MCF 10A (cell line): ENCODE measurements around the gene HAUS8. TPM values are rescaled to one million over a fixed set of nuclear protein-coding genes. Genes with fewer than 3 reads are reported as not detected.

Experiments used
- BruUV-seq: library from RNA; stranded (reverse); fragments of 400-500 nt; replicated peaks from 2 replicates; lab custom pipeline; 2021; lab: Mats Ljungman, UMichigan
- CTCF ChIA-PET: fragments of 300-600 bp; sonication (Branson Sonifier 250); formaldehyde crosslinking; extraction: SDS; loops from one replicate; lab custom pipeline; 2021; ENCODE audit warnings: antibody characterized with exemption, inconsistent platforms; lab: Yijun Ruan, JAX
- POLR2A ChIA-PET: fragments of 300-600, 350-650 bp; sonication (Branson Sonifier 250); formaldehyde crosslinking; extraction: SDS; loops from one replicate; lab custom pipeline; 2020; ENCODE audit warnings: antibody characterized with exemption, inconsistent platforms; lab: Yijun Ruan, JAX
- DNase-seq: peaks from one replicate; pipeline ENCODE4 v3.0.0-alpha.2; 2018; ENCODE audit not compliant: unreplicated experiment
- H3K27ac Mint-ChIP-seq: one replicate; pipeline ENCODE4 v1.8.0; 2022; ENCODE audit warnings: mild to moderate bottlenecking, low read depth, mixed read lengths; ENCODE audit not compliant: unreplicated experiment
- H3K27me3 Mint-ChIP-seq: one replicate; pipeline ENCODE4 v1.8.0; 2022; ENCODE audit warnings: mixed read lengths; ENCODE audit not compliant: insufficient read depth, unreplicated experiment
- H3K36me3 Mint-ChIP-seq: one replicate; pipeline ENCODE4 v1.8.0; 2022; ENCODE audit warnings: mild to moderate bottlenecking, moderate library complexity, mixed read lengths; ENCODE audit not compliant: insufficient read depth, unreplicated experiment
- H3K4me1 Mint-ChIP-seq: one replicate; pipeline ENCODE4 v1.8.0; 2022; ENCODE audit warnings: mixed read lengths; ENCODE audit not compliant: insufficient read depth, unreplicated experiment
- H3K4me3 Mint-ChIP-seq: one replicate; pipeline ENCODE4 v1.8.0; 2022; ENCODE audit warnings: mild to moderate bottlenecking, moderate library complexity, mixed read lengths; ENCODE audit not compliant: unreplicated experiment
- H3K9me3 Mint-ChIP-seq: one replicate; pipeline ENCODE4 v1.8.0; 2022; ENCODE audit warnings: mixed read lengths; ENCODE audit not compliant: unreplicated experiment
- CTCF ChIP-seq: fragments of 200-600 bp; IDR thresholded peaks from one replicate; pipeline ENCODE4 v1.8.0; 2022; ENCODE audit warnings: antibody characterized with exemption, mild to moderate bottlenecking; ENCODE audit not compliant: unreplicated experiment
- intact Hi-C: fragments of 100-400 bp; cut with micrococcal nuclease; formaldehyde crosslinking; loops from 2 replicates; pipeline ENCODE4 v1.14.1; 2022
- total RNA-seq: library from RNA; stranded (reverse); gene quantifications from 2 replicates; pipeline ENCODE4 v1.2.3, GENCODE V29; 2022

The HAUS8 gene
- total RNA-seq, 1 experiment from 2014 or later = 8.4 TPM

DNA sequence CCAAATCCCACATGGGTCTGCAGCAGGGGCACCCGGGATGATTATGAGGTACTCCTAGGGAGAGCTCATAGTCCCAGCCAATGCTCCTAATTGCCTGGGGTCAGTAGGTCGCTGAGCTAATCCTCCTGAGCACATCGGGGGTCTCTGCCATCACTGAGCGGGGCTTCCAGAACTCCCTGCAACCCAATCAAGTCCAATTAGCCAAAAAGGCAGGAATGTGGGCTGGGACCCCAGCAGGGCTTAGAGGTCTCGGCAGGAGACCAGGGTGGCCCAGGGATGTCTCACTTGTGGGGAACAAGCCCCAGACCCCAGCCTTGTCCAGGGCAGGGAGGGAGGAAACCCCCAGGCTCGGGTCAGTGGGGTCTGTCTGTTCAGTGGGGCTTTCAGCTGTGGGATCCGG, 31.5 kb downstream of the HAUS8 start:
- no peak for TF ChIP-seq CTCF
- Mint-ChIP-seq H3K4me1 (no peaks in the 10 kb centered on the region), H3K27me3 (peaks cover 2% of the 10 kb centered on the region), H3K27ac (no peak overlapping the region), H3K36me3 (peaks cover 4% of the 10 kb centered on the region), H3K4me3 (no peak overlapping the region), H3K9me3 (no peaks in the 10 kb centered on the region)
- no peak for DNase-seq
- intact Hi-C loops = no loop called here
- CTCF ChIA-PET = interaction anchor here (0.5 to 2.0 kb wide), 3 partner anchors 8 to 661 kb away, joined by 3 to 7 read pairs (median 5); no protein-coding TSS in a partner anchor
- POLR2A ChIA-PET = no interaction called here
- no TSS peak for BruUV-seq

DNA sequence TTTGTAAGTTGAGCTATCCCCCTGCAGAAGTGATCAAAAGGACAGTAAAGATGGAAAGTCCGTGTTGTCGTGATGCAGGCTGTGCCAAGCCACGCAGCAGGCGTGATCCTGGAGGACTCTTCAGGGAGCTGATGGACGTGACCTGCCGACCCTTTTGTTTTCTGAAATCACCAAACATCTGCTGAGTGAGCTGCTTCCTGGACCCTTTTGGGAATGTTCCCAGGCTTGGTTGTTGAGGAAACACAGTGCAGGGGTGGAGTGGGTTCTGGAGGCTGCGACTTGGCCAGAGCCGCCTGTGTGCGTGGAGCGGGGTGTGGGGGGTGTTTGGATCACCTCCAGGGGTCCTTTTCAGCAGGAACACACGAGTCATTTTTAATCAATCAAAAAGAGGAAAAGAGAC, 33.3 kb downstream of the HAUS8 start:
- ChIA-PET CTCF (interaction anchor here (0.9 kb wide), 1 partner anchor 24 kb away, joined by 4 read pairs; no protein-coding TSS in a partner anchor), POLR2A (interaction anchor here (0.7 to 0.9 kb wide), 2 partner anchors 17 to 106 kb away, joined by 3 read pairs; no protein-coding TSS in a partner anchor)
- no peak overlapping the region for H3K4me3 Mint-ChIP-seq
- intact Hi-C loops = no loop called here
- no peak for DNase-seq
- BruUV-seq = no TSS peak
- no peak for TF ChIP-seq CTCF
- peaks cover 12% of the 10 kb centered on the region for H3K27me3 Mint-ChIP-seq
- H3K9me3 Mint-ChIP-seq = no peaks in the 10 kb centered on the region
- H3K27ac Mint-ChIP-seq = no peak overlapping the region
- no peaks in the 10 kb centered on the region for H3K4me1 Mint-ChIP-seq
- H3K36me3 Mint-ChIP-seq = peaks cover 3% of the 10 kb centered on the region

DNA sequence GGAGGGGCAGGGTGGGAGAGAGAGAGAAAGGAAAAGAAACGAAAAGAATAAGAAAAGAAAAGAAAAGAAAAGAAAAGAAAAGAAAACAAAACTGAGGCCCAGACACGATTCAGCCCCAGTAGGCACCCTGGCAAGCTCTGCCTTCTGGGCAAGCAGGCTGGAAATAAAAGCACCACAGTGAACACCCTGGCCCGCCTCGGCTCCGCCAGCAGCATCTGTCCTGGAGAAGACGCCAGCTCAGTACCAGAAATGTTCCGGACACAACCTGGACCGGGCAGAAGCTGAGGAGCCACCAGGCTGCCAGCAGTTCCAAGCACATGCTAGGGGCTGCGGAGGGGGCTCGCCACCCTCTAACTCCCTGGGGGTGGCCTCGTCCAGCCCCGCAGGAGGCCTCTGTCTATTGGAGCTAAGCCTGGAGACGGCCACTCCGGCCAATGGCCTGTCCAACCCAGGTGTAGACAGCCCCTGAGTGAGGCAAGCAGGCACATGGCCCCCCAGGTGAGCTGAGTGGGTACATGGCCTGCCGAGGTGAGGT, 37.2 kb downstream of the HAUS8 start:
- no peaks in the 10 kb centered on the region for H3K36me3 Mint-ChIP-seq

GRCh38 chr19:17037184-17037583, 38.1 kb downstream of the HAUS8 start:
- intact Hi-C loops = no loop called here
- peaks cover 12% of the 10 kb centered on the region for H3K27me3 Mint-ChIP-seq
- no peak overlapping the region for H3K4me3 Mint-ChIP-seq
- POLR2A ChIA-PET = interaction anchor here (0.6 kb wide), 1 partner anchor 390 kb away, joined by 3 read pairs; no protein-coding TSS in a partner anchor
- no peak for DNase-seq
- H3K4me1 Mint-ChIP-seq = no peaks in the 10 kb centered on the region
- CTCF ChIA-PET = interaction anchor here (0.6 kb wide), 1 partner anchor 266 kb away, joined by 4 read pairs; no protein-coding TSS in a partner anchor
- TF ChIP-seq CTCF = no peak
- no peak overlapping the region for H3K27ac Mint-ChIP-seq
- BruUV-seq = no TSS peak
- H3K36me3 Mint-ChIP-seq = no peaks in the 10 kb centered on the region
- H3K9me3 Mint-ChIP-seq = no peaks in the 10 kb centered on the region

More for the DNA sequence above, 37.2 kb downstream of the HAUS8 start:
- DNase-seq = no peak
- no peak overlapping the region for H3K4me3 Mint-ChIP-seq
- BruUV-seq = no TSS peak
- POLR2A ChIA-PET = no interaction called here
- H3K27me3 Mint-ChIP-seq = peaks cover 12% of the 10 kb centered on the region
- no peaks in the 10 kb centered on the region for H3K9me3 Mint-ChIP-seq
- intact Hi-C loops = no loop called here
- CTCF ChIA-PET = interaction anchor here (0.6 kb wide), 2 partner anchors 258 to 267 kb away, joined by 4 read pairs; no protein-coding TSS in a partner anchor
- H3K27ac Mint-ChIP-seq = no peak overlapping the region
- TF ChIP-seq CTCF = no peak
- H3K4me1 Mint-ChIP-seq = no peaks in the 10 kb centered on the region
